Loucy (cell line): ENCODE results near the gene PANK3.

ENCODE experiments used
- H2AFZ ChIP-seq: fragments of 200-600 bp; sonication (generic); 2 replicates; pipeline ENCODE4 v1.6.0; 2016; ENCODE audit warnings: antibody characterized with exemption, mild to moderate bottlenecking, low read length, moderate library complexity
- H3F3A ChIP-seq: fragments of 200-600 bp; 2 replicates; pipeline ENCODE4 v1.6.0; 2016; ENCODE audit warnings: antibody characterized with exemption, low read depth, mild to moderate bottlenecking
- H3K27me3 ChIP-seq: fragments of 200-600 bp; sonication (generic); 2 replicates; pipeline ENCODE4 v1.6.1; 2014; ENCODE audit warnings: low read length, mild to moderate bottlenecking; ENCODE audit not compliant: insufficient read depth, poor library complexity, severe bottlenecking
- H3K36me3 ChIP-seq: fragments of 200-600 bp; sonication (generic); 2 replicates; pipeline ENCODE4 v1.6.1; 2016; ENCODE audit warnings: low read length; ENCODE audit not compliant: insufficient read depth
- H3K4me1 ChIP-seq: fragments of 200-600 bp; sonication (generic); 2 replicates; pipeline ENCODE4 v1.5.1; 2014; ENCODE audit warnings: low read length, mild to moderate bottlenecking; ENCODE audit not compliant: insufficient read depth, poor library complexity, severe bottlenecking
- H3K4me2 ChIP-seq: fragments of 200-600 bp; sonication (generic); 2 replicates; pipeline ENCODE4 v1.6.0; 2014; ENCODE audit warnings: antibody characterized with exemption, low read length, low read depth, mild to moderate bottlenecking; ENCODE audit not compliant: poor library complexity, severe bottlenecking
- H3K4me3 ChIP-seq: fragments of 200-600 bp; sonication (generic); 2 replicates; pipeline ENCODE4 v1.5.1; 2014; ENCODE audit warnings: low read length, mild to moderate bottlenecking, mixed read lengths; ENCODE audit not compliant: poor library complexity, severe bottlenecking
- H3K79me2 ChIP-seq: fragments of 200-600 bp; sonication (generic); 2 replicates; pipeline ENCODE4 v1.6.1; 2014; ENCODE audit warnings: low read length; ENCODE audit not compliant: insufficient read depth
- H3K9ac ChIP-seq: fragments of 200-600 bp; sonication (generic); 2 replicates; pipeline ENCODE4 v1.6.0; 2014; ENCODE audit warnings: mild to moderate bottlenecking, low read depth, low read length, moderate library complexity; ENCODE audit not compliant: poor library complexity, severe bottlenecking
- H3K9me2 ChIP-seq: fragments of 200-600 bp; sonication (generic); replicated peaks from 2 replicates; pipeline ENCODE4 v1.6.1; 2016; ENCODE audit warnings: low read depth, low read length, mixed read lengths
- H3K9me3 ChIP-seq: fragments of 200-600 bp; sonication (generic); 2 replicates; pipeline ENCODE4 v1.6.1; 2014; ENCODE audit warnings: mild to moderate bottlenecking, antibody characterized with exemption, low read length, low read depth; ENCODE audit not compliant: insufficient read depth
- H4K20me1 ChIP-seq: fragments of 200-600 bp; sonication (generic); 2 replicates; pipeline ENCODE4 v1.6.0; 2014; ENCODE audit warnings: antibody characterized with exemption, low read length, mild to moderate bottlenecking; ENCODE audit not compliant: insufficient read depth, poor library complexity, severe bottlenecking
- EZH2phosphoT487 ChIP-seq: fragments of 200-600 bp; IDR thresholded peaks from 2 replicates; pipeline ENCODE4 v1.6.1; 2018; ENCODE audit warnings: antibody characterized with exemption, mild to moderate bottlenecking, moderate library complexity, borderline replicate concordance
- TF ChIP-seq, protein P1 (sequence below): fragments of 200-600 bp; sonication (generic); conservative IDR thresholded peaks from 2 replicates; pipeline ENCODE4 v1.5.1; 2014; ENCODE audit warnings: mild to moderate bottlenecking, antibody characterized with exemption, low read length

Gene PANK3

GRCh38 chr5:168614661-168615060 is 35.5 kb upstream of the PANK3 start:
- no peak overlapping the region for H3K9ac ChIP-seq
- H3K27me3 ChIP-seq: no peaks in the 10 kb centered on the region
- H3K36me3 ChIP-seq: no peaks in the 10 kb centered on the region
- no peak overlapping the region for H3K4me3 ChIP-seq
- H3K9me2 ChIP-seq: no peaks in the 10 kb centered on the region
- H3K79me2 ChIP-seq: no peaks in the 10 kb centered on the region
- no peak overlapping the region for H2AFZ ChIP-seq
- no peaks in the 10 kb centered on the region for H3K9me3 ChIP-seq
- no peak for TF ChIP-seq EZH2phosphoT487
- TF ChIP-seq, protein P1, sequence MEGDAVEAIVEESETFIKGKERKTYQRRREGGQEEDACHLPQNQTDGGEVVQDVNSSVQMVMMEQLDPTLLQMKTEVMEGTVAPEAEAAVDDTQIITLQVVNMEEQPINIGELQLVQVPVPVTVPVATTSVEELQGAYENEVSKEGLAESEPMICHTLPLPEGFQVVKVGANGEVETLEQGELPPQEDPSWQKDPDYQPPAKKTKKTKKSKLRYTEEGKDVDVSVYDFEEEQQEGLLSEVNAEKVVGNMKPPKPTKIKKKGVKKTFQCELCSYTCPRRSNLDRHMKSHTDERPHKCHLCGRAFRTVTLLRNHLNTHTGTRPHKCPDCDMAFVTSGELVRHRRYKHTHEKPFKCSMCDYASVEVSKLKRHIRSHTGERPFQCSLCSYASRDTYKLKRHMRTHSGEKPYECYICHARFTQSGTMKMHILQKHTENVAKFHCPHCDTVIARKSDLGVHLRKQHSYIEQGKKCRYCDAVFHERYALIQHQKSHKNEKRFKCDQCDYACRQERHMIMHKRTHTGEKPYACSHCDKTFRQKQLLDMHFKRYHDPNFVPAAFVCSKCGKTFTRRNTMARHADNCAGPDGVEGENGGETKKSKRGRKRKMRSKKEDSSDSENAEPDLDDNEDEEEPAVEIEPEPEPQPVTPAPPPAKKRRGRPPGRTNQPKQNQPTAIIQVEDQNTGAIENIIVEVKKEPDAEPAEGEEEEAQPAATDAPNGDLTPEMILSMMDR: no peak
- H3K4me2 ChIP-seq: no peak overlapping the region
- H4K20me1 ChIP-seq: no peaks in the 10 kb centered on the region
- no peaks in the 10 kb centered on the region for H3K4me1 ChIP-seq
- no peaks in the 10 kb centered on the region for H3F3A ChIP-seq

GRCh38 chr5:168613996-168614395 is 34.8 kb upstream of the PANK3 start:
- TF ChIP-seq, protein P1: no peak
- no peak for TF ChIP-seq EZH2phosphoT487

DNA sequence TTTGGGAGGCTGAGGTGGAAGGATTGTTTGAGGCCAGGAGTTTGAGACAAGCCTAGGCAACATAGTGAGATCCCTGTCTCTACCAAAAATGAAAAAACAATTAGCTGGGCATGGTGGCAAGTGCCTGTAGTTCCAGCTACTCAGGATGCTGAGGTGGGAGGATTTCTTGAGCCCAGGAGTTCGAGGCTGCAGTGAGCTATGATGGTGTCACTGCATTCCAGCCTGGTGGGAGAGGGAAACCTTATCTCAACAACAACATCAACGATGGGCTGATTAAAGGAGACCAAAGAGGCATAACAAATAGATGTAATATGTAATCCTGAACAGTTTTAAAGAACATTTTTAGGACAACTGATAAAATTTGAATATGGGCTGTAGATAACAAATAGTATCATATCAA is 34.2 kb upstream of the PANK3 start:
- Histone ChIP-seq H2AFZ (no peak overlapping the region), H3K4me3 (no peak overlapping the region), H3K4me1 (no peaks in the 10 kb centered on the region), H3K27me3 (no peaks in the 10 kb centered on the region), H3K9me2 (no peaks in the 10 kb centered on the region), H3K9ac (no peak overlapping the region), H3K36me3 (no peaks in the 10 kb centered on the region), H3K79me2 (no peaks in the 10 kb centered on the region), H4K20me1 (no peaks in the 10 kb centered on the region), H3F3A (no peaks in the 10 kb centered on the region), H3K4me2 (no peak overlapping the region), H3K9me3 (no peaks in the 10 kb centered on the region)
- no peak for TF ChIP-seq EZH2phosphoT487
- TF ChIP-seq, protein P1: no peak

More at GRCh38 chr5:168613996-168614395, 34.8 kb upstream of the PANK3 start:
- no peaks in the 10 kb centered on the region for H3F3A ChIP-seq
- no peaks in the 10 kb centered on the region for H3K9me3 ChIP-seq
- H3K9me2 ChIP-seq: no peaks in the 10 kb centered on the region
- H4K20me1 ChIP-seq: no peaks in the 10 kb centered on the region
- no peaks in the 10 kb centered on the region for H3K27me3 ChIP-seq
- H3K4me2 ChIP-seq: no peak overlapping the region
- no peaks in the 10 kb centered on the region for H3K36me3 ChIP-seq
- no peaks in the 10 kb centered on the region for H3K4me1 ChIP-seq
- no peak overlapping the region for H3K9ac ChIP-seq
- no peak overlapping the region for H2AFZ ChIP-seq
- no peak overlapping the region for H3K4me3 ChIP-seq
- H3K79me2 ChIP-seq: no peaks in the 10 kb centered on the region
